TTC549 (cell line): Measurements from ENCODE around the gene CALM3.
"Not testable (repeated sequence)": the region's sequence is repeated elsewhere in the genome, so short reads cannot be mapped to it uniquely, and the experiment has no call there.

Experiments
- FAIRE-seq: peaks from 2 replicates; lab custom pipeline; 2012; peaks lifted over from hg19 to GRCh38; lab: Jason Lieb, UNC

The CALM3 gene

DNA sequence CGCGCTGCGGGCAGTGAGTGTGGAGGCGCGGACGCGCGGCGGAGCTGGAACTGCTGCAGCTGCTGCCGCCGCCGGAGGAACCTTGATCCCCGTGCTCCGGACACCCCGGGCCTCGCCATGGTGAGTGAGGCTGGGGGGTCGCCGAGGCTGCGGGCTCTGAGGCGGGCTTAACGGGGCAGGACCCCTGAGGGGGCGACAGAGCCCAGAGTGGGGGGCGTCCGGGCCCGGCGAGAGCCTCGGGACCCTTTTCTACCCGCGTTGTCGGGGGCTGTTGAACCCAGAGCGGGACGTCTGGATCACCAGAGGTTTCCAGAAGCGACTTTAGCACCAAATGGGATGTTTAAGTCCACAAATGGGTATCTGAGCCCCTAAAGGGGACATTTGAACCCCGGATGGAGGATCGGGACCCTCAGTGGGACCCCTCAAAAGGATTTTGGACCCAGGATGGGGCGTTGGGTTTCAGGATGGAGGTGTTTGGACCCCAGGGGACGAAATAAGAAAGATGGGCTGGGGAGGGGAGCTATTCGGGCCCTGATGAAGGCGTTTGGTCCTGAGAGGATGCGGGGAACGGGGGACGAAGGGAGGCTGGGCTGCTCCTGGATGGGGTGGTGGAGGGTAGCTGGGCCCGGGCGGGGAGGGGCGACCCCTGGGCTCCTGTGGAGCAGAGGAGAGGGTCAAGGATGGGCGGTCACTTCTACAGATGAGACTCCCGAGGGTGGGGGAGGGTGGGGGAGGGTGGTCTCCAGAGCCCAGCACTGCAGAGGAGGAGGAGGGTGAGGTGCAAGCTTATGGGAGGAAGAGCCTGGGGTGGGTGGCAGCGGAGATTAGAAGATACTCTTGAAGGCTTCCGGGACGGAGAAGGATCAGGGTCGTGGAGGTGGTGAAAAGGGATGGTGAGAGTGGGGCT, at the start of gene CALM3:
TSS of gene CALM3 (plus strand) at position 13 of the 907 bp plus-strand sequence. CDS start at position 118, 105 bp downstream.
- no peak for FAIRE-seq

DNA sequence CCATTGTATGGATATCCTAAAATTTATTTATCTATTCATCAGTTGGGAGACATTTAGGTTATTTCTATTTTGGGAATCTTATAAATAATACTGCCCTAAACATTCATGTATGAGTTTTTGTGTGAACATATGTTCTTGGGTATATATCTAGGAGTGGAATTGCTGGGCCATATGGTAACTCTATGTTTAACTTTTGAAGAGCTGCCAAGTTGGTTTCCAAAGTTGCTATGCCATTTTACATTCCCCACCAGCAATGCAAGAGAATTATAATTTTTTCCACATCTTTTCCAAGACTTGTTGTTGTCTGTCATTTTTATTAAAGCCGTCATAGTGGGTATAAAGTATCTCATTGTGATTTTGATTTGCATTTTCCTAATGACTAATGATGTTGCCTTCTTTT, 48.2 kb upstream of the CALM3 start:
- no peak for FAIRE-seq

DNA sequence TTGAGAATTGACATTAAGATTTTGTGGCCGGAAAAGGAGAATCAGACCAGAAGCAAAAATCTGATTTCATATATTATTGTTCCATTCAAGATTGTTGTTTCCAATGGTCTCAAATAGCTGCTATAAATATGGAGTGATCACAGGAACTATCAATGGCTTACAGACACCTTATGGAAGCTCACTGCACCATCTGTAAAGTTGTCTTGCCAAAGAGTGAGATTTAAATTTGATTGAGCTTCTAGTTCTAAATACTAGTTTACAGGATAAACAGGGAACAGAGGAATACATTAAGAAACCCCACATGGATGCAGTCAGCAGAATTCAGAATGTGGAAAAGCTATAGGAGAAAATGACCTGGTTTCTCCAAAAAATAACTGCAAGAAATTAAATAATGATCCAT, 47.0 kb upstream of the CALM3 start:
- FAIRE-seq: no peak

DNA sequence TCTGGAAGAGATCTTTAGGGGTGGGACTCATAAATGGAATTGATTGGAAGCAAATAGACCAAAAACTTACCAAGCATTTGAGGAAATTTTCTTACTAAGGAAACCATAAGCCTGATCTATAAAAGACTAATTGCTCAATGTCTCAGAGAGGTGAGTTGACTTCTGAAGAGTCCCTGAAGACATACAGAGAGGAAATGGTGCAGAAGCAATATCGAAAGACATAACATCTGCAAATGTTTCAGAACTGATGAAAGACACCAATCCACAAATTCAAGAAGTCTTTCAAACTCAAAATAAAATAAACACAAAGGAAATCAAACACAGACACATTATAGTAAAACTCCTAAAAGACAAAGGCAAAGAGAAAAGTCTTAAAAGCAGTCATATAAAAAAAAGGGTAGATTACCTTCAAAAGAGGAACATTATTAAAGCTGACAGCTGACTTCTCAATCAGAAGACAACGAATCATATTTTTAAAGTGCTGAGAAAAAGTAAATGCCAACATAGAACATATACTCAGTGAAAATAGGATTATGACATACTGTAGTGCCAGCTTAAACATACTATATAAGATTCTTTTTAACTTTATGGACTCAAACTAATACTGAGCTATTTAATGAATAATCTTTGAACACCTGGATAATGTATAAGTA, 45.4 kb upstream of the CALM3 start:
- no peak for FAIRE-seq

DNA sequence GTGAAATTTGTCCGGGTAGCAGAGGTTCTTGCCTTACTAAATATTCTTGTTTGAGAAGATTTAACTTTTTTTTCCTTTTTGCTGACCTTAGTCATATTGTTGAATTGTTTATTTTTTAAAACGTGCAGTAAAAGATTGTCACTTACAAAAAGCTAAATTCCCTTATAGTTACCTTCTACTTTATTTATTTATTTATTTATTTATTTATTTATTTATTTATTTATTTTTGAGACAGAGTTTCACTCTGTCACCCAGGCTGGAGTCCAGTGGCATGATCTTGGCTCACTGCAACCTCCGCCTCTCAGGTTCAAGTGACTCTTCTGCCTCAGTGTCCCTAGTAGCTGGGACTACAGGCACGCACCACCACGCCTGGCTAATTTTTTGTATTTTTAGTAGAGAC, 44.7 kb upstream of the CALM3 start:
- not testable (repeated sequence) for FAIRE-seq

DNA sequence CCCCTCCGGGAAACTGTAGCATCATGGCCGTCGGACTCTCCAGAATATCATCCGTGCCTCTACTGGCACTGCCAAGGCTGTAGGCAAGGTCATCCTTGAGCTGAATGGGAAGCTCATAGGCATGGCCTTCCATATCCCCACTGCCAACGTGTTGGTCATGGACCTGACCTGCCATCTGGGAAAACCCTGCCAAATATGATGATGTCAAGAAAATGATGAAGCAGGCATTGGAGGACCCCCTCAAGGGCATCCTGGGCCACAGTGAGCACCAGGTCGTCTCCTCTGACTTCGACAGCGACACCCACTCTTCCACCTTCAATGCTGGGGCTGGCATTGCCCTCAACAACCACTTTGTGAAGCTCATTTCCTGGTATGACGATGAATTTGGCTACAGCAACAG, 41.9 kb upstream of the CALM3 start:
- FAIRE-seq: no peak

DNA sequence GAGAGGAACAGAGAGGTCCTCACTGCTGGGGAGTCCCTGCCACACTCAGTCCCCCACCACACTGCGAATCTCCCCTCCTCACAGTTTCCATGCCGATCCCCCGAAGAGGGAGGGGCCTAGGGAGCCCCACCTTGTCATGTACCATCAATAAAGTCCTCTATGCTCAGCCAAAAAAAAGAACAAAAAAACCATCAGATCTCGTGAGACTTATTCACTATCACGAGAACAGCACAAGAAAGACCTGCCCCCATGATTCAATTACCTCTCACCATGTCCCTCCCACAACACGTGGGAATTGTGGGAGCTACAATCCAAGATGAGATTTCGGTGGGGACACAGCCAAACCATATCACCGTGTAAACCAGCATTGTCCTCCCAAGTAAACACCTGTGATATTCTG, 41.5 kb upstream of the CALM3 start:
- not testable (repeated sequence) for FAIRE-seq

DNA sequence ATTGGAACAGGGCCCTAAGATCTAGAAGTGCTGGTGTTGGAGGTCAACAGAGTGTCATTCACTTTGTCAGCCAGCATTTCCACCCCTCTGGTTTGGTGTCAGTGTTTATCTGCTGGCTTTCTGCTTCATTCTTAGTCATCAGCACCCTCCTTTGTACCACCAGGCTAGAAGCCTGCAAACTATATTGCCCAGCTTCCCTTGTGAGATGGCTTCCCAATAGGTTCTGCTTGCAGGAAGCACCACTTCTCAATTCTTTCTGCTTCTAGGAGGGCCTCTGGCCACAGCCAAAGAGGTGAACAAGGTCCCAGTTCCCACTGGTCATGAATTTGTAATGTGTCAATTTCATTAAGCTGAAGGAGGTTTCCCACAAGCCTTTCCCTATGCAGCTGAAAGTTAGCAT, 36.4 kb upstream of the CALM3 start:
- FAIRE-seq: no peak

DNA sequence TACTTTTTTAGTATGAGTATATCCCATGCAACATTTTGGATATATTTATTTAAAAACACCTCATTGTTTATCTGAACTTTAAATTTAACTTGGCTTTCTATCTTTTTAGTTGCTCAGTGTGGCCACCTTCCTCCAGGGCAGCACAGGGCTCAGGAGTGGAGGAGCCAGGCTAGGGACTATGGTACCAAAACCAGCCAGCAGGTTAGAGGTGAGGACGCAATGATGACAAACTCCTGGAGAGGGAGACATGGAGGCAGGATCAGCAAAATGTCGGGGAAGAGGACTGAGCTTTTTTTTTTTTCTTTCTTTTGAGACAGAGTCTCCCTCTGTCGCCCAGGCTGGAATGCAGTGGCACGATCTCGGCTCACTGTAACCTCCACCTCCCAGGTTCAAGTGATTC, 29.6 kb upstream of the CALM3 start:
- FAIRE-seq: no peak

DNA sequence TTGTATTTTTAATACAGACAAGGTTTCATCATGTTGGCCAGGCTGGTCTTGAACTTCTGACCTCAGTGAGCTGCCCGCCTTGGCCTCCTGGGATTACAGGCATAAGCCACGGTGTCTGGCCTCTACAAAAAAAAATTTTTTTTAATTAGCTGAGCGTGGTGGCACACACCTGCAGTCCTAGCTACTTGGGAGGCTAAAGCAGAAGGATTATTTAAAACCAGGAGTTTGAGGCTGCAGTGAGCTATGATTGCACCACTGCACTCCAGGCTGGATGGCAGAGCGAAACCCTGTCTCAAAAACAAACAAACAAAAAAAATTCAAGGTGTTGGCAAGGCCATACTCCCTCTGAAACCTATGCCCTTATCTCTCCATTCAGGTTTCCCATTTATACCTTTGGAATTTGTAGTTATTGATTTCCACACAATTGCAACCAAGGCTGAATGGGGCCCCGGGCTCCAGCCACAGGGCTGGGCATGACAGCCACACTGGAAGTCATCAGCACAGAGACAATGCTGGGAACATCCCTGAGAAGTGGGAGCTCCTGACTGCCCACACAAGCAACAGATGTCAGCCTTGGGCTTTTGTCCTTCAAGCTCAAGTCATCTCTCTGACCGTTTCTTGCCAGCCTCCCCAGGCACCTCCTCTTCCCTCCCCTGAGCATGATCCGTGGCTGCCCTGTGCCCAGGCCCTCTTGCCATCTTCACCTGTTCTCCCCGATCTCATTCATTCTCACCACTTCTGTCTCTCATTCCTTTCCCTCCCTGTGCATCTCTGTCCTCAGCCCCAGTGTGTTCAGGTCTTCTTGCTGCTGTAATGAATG, 27.2 kb upstream of the CALM3 start:
- FAIRE-seq: no peak

DNA sequence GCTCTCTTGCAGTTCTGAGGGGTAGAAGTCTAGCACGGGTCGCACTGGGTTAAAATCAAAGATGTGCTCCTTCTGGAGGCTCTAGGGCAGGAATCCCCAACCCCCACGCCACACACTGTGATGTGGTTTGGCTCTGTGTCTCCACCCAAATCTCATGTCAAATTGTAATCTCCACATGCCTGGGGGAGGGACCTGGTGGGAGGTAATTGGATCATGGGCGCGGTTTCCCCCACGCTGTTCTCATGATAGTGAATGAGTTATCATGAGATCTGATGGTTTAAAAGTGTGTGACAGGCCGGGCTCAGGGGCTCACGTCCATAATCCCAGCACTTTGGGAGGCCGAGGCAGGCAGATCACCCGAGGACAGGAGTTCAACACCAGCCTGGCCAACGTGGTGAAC, 26.6 kb upstream of the CALM3 start:
- no peak for FAIRE-seq

DNA sequence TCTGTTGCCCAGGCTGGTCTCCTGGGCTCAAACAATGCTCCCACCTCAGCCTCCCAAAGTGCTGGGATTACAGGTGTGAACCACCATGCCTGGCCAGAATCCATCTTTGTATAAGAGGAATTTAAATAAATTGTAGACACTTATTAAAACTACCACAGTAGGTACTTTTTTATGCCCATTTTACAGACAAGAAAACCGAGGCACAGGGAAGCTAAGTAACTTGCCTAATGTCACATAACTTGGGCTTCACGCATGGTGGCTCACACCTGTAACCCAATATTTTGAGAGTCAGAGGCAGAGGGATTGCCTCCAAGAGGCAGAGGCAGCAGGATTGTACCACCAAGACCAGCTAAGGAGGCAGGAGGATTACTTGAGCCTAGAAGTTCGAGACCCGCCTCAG, 22.7 kb upstream of the CALM3 start:
- no peak for FAIRE-seq

DNA sequence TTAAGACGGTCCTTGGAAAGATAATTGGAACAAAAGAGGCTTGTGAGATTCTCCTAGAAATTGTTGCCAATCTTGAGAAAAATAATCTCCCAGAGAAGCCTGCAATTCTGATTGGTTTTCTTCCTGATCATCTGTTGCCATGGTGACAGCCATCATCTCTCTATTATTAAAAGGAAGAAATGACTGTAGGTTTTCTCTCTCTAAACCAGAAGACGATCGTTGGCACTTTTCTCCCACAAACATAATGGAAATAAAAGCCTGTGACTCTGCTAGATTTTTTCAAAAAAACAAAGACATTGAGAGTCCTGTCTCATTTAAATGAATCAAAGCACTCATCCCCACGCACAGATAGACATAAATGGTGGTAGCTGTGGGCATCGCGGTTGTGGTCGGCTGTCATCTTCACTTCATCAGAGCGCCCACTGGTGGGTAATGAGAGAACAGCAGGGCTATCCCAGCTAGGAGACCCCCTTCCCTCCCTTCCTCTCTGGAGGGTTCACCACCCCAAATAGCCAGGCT, 21.7 kb upstream of the CALM3 start:
- FAIRE-seq: no peak

DNA sequence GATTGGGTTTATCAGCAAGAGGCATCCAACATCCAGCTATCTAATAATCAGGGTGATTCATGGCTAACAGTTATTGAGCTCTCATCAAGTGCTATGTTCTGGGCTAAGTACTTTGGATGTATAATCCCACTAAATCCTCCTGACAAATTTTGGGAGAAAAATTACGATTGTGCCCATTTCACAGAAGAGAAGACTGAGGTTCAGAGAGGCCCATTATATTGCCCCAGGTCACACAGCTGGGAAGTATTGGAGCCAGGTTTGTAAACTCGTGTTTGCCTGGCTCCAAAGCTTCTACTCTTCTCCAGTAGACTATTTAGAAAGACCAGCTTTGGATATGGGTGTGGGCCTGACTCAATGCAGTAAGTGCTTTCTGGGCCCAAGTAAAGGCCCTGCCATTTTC, 20.9 kb upstream of the CALM3 start:
- FAIRE-seq: no peak

DNA sequence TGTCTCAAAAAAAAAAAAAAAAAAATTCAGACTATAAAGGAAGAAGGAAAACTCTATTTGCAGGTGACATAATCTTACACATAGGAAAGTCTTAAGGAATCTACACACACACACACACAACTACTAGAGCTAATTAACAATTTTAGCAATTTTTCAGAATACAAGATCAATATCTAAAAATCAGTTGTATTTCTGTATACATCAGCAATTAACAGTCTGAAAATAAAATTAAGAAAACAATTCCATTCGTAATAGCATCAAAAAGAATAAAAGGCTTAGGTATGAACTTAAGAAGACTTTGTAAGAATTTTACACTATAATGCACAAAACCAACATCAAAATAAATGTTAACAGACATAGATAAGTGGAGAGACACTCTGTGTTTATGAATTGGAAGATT, 15.6 kb upstream of the CALM3 start:
- no peak for FAIRE-seq

DNA sequence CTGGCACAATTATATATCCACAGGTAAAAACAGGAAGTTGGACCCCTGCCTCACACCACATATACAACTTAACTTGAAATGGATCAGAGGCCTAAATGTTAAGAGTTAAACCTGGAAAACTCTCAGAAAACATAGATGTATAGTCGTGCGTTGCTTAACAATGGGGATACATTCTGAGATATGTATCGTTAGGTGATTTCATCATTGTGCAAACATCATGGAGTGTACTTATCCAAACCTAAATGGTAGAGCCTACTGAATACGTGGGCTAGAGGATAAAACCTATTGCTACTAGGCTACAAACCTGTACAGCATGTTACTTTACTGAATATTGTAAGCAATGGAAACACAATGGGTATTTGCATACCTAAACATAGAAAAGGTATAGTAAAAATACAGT, 14.8 kb upstream of the CALM3 start:
- no peak for FAIRE-seq

DNA sequence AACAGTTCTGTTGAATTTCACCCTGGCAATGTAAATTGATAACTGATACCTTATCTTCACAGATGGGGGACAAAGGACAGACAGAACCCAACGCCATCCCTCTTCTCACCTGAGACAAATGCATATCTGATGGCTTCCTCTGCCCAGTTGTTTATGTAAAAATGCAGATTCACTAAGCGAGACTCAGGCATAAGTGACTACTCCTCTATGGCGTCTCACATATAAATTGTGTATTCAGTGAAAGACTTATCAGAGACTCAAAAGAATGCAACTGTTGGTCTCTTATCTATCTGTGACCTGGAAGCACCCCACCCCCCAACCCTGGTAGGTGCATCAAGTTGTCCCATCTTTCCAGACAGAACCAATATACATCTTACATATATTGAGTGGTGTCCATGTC, 13.3 kb upstream of the CALM3 start:
- FAIRE-seq: no peak

DNA sequence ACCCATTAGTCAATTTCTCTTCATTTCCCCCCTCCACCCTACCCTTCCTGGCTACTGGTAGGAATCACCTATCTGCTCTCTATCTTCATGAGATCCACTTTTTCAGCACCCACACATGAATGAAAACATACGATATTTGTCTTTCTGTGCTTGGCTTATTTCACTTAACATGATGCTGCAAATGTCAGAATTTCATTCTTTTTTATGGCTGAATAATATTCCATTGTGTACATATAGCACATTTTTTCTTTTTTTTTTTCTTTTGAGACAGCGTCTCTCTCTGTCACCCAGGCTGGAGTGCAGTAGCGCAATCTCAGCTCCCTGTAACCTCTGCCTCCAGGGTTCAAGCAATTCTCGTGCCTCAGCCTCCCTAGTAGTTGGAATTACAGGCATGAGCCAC, 9.9 kb upstream of the CALM3 start:
- no peak for FAIRE-seq

DNA sequence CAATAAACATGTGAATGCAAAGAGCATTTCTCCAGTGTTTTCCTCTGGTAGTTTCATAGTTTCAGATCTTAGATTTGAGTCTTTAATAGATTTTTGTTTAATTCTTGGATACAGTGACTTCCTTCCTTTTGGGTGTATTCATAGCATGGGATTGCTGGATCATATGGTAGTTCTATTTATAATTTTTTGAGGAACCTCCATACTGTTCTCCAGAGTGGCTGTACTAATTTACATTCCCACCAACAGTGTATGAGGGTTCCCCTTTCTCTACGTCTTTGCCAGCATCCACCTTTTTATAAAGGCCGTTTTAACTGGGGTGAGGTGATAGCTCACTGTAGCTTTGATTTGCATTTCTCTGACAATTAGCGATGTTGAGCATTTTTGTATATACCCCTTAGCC, 9.3 kb upstream of the CALM3 start:
- no peak for FAIRE-seq

DNA sequence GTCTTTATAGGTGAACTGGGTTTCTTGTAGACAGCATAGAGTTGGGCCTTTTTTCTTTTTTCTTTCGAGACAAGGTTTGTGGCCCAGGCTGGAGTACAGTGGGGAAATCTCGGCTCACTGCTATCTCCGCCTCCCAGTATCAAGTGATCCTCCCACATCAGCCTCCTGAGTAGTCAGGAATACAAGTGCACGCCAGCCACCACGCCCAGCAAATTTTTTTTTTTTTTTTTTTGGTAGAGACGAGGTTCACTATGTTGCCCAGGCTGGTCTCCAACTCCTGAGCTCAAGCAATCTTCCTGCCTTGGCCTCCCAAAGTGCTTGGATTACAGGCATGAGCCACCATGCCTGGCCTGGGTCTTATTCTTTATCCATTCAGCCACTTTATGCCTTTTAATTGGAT, 5.1 kb upstream of the CALM3 start:
- no peak for FAIRE-seq

DNA sequence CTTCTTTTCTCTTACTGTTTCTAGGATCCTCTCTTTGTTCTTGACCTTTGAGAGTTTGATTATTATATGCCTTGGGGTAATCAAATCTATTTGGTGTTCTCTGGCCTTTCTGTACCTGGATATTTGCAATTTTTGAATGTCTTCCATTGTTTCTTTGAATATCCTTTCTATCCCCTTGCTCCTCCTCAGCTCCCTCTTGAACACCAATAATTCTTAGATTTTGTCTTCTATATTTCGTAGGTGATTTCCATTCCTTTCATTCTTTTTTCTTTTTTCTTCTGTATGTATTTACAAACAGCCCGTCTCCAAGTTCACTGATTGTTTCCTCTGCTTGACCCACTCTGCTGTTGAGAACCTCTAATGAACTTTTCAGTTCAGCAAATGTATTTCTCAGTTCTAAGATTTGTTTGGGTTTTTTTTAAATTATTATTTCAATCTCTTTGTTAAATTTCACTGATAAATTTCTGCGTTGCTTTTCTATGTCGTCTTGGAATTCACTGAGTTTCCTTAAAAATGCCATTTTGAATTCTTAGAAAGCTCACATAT, 2.7 kb upstream of the CALM3 start:
- FAIRE-seq: no peak

DNA sequence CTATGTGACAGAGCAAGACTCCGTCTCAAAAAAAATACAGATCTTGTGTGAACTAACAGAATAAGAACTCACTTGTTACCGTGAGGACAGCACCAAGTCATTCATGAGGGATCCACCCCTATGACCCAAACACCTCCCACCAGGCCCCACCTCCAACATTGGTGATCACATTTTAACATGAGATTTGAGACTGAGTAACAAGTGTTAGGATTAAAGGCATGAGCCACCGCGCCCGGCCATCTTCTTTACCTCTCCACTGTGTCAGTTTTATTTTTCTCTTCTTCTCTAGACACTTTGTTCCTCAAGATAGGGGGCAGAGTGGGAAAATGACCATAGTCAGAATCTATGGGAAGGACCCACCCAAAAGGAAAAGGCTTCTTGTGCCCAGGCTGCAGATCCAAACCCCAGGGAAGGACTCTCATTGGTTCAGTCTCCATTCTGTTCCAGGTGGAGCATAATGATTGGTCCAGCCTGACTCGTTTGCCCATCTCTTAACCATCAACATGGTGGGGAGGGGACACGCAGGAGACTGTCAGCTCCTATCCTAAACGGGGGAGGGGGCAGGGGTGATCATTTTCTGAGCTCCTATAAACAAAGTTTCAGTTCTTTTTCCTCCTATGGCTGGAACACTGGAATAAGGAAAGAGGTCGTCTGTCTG, 1.3 kb upstream of the CALM3 start:
- FAIRE-seq: no peak
